NCI-H128 (cell line): ENCODE data around the gene VAMP1.
A peak's percentile ranks its signal among the peaks of the same experiment; 100 is the strongest.

Experiments used
- DNase-seq: peaks from one replicate; lab custom pipeline; 2025; ENCODE audit not compliant: unreplicated experiment; lab: John Stamatoyannopoulos, UW

VAMP1 gene

DNA sequence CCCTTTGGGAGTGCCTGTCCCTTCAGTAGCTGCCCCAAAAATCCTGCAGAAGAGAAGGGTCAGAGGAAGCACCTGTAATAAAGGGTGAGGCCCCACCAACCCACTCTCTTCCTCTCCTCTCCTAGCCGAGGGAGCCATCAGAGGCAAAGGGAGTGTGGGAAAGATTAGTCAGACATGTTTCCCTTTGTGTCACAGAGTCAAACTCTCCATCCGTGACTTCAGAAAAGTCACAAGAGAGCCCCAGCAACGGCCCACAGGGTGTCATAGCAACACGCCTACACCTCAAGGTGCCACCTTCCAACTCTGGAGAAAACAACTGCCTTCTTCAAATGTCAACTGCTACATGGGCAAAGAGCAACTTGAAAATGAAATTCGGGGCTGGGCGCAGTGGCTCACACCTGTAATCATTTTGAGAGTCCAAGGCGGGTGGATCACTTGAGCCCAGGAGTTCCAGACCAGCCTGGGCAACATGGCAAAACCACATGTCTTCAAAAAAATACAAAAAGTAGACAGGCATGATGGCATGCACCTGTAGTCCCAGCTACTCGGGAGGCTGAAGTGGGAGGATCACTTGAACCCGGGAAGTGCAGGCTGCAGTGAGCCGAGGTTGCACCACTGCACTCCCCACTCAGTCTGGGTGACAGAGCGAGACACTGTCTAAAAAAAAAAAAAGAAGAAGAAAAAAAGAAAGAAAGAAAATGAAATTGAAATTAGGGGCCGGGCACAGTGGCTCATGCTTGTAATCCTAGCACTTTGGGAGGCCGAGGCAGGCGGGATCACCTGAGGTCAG, 43.4 kb downstream of the VAMP1 start:
- no peak for DNase-seq

DNA sequence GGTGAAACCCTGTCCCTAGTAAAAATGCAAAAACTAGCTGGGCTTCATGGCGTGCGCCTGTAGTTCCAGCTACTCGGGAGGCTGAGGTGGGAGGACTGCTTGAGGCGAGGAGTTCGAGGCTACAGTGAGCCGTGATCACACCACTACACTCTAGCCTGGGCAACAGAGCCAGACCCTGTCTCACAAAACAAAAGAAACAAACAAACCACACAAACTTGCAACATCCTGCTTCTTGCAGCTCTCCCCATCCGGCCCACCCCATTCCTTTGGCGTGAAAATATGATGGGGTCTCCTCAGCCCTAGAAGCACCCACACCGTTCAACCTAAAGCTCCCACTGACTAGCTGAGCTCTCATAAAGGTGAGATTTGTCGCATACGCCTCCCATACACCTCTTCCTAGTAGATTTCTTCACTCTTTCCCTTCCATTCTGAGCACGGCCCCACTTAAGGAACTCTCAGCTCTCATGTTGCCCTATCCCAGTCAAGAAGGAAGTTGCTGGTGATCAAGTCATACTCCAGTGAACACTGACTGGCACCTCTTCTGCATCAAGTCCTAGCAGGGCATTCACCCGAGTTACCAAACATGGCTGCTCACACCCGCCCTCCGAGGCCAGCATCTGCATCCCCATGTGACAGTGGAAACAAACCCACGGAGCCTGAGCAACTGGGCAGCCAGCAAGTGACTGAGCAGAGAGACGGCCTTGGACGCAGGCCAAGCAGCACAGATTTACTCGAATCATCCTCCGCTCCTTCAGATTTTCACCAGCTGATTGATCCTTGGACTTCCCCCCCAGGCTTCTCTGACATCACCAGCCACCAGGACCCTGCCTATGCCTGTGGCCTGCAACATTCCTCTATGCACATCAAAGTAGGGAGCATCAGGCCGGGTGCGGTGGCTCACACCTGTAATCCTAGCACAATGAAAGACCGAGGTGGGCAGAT, 44.6 kb downstream of the VAMP1 start:
- no peak for DNase-seq

DNA sequence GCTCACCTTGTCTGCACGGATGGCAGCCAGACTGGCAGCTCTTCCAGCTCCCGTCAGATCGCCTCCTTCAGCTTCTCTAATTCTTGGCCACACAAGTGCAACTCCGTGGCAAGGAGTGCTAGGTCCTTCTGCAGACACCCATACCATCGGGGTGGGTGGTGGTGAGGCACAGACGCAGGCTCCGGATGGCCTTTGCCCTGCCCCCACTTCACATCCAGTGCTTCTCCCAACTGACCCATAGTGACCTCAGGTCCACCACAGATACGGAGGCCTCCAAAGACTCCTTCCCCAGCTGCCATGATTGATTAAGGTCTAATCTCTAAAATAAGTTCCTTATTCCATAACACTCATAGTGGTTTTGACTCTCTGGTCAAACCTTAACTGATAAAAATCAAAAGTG, 45.6 kb downstream of the VAMP1 start:
- no peak for DNase-seq

DNA sequence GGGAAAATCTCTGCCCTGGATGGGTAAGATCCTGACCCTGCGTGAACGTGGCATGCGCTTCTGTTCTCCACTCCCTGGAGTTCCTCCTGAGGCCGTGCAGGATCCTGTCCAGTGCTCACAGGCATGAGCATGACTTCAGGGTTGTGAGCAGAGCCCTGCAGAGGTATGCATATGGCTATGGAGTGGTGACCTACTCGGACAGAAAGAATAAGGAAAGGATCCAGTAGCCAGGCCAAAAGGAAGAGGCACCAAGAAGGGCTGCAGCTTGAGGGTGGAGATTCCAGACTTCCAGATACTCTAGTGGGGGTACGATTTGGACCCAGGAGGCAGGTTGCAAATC, 46.5 kb downstream of the VAMP1 start:
- DNase-seq = no peak

DNA sequence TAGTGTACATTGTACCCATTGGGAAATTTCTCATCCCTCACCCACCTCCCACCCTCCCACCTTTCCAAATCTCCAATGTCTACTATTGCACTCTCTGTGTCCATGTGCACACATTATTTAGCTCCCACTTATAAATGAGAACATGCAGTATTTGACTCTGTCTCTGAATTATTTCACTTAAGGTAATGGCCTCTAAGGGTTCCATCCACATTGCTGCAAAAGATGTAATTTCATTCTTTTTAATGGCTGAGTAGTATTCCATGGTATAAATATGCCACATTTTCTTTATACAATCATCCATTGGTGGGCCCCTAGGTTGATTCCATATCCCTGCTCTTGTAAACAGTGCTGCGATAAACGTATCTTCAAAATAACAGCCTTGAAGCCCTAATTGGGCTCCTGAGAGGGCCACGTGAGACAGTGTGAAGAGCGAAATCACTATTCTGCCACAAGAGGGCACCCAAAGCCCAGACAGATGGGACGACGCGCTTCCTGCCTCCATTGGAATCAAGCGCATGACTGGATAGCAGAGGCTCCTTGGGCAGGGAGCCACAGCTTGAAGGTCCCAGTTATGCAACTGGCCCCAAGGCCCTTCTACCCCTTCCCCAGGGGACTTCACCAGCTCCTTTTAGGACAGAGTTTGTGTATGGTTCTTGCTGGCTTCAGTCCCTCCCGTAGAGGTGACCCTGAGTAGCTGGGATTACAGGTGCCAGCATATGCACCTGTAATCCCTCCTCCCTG, 47.0 kb downstream of the VAMP1 start:
- DNase-seq = peak; percentile 75

DNA sequence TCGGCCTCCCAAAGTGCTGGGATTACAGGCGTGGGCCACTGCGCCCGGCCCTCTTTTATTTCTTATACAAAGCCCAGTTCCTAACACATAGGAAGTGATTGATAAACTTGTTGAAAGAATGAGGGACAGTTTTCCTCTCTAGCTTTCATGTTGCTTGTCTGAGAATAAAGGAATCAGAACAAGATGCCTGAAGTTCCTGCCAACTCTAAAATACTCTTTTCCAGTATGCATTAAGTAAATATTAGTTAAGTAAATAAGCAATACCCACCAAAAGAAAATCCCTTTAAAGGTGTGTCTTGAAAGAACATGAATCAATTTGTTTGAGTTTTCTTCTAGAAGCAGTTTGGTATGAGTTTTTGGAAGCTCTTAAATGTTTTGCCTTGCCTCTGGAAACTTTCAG, 50.1 kb downstream of the VAMP1 start:
- no peak for DNase-seq

DNA sequence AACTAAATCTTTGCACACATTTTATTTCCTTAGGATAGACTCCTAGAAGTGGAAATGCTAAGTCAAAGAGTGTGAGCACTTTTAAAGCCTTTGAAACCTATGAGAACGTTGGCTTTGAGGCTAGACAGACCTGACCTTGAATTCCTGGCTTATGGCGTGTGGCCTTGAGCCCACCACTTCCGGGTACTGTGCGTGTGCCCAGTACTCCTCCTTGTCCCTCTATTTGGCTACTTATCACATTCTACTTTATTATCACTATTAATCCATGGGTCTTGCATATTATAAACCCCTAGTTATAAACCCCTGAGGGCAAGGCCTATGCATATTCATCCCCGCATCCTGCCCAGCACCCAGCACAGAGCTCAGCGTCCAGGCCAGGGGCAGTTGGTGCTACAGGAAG, 51.7 kb downstream of the VAMP1 start:
- no peak for DNase-seq

DNA sequence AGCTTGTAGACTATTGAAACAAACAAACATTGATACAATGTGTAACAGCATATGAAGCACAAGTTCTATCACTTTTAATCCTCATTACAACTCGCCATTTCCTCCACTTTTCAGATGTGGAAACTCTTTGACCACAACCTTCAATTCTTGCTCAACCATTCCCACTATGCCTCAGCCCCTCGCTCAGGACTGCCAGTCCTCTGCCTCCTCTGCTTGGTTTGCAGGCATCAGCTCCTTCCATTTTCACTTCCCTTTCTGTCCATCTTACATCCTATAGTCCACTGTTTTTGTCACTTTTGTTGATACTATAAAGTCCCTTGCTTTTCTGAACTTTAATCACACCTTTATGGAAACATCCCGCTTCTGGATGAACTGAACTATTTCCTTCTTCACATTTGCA, 53.9 kb downstream of the VAMP1 start:
- DNase-seq = no peak
